SK-N-SH treated with all-trans-retinoic acid at 6 μM for 48 hours (cell line): ENCODE measurements around the gene CDC42EP3.

Experiments
- ATAC-seq: fragments of 200-7000 bp; cut with Tn5 transposase; 3 replicates; pipeline ENCODE4 v1.9.1; 2020; ENCODE audit warnings: mild to moderate bottlenecking, moderate library complexity
- ARNTL ChIP-seq: fragments of 450-650 bp; formaldehyde crosslinking; IDR thresholded peaks from 2 replicates; pipeline ENCODE4 v1.5.0; 2020; ENCODE audit warnings: low read depth, mild to moderate bottlenecking, moderate library complexity, borderline replicate concordance
- BACH2 ChIP-seq: fragments of 250-450 bp; sonication (Bioruptor Pico); IDR thresholded peaks from 2 replicates; pipeline ENCODE4 v1.9.0; 2021; ENCODE audit warnings: mild to moderate bottlenecking, borderline replicate concordance
- CSDC2 ChIP-seq: fragments of 250-450 bp; sonication (Bioruptor Pico); IDR thresholded peaks from 2 replicates; pipeline ENCODE4 v1.5.0; 2020; ENCODE audit warnings: mild to moderate bottlenecking, moderate library complexity
- ESRRG ChIP-seq: fragments of 250-450 bp; sonication (Bioruptor Pico); IDR thresholded peaks from 2 replicates; pipeline ENCODE4 v1.6.1; 2021; ENCODE audit warnings: mild to moderate bottlenecking
- ISL1 ChIP-seq: fragments of 250-450 bp; sonication (Bioruptor Pico); IDR thresholded peaks from 2 replicates; pipeline ENCODE4 v2.1.2; 2022; ENCODE audit warnings: mild to moderate bottlenecking, moderate library complexity
- PPARA ChIP-seq: fragments of 250-450 bp; sonication (Bioruptor Pico); IDR thresholded peaks from 2 replicates; pipeline ENCODE4 v1.5.0; 2020; ENCODE audit warnings: mild to moderate bottlenecking, borderline replicate concordance
- RARB ChIP-seq: fragments of 250-450 bp; sonication (Bioruptor Pico); IDR thresholded peaks from 2 replicates; pipeline ENCODE4 v1.8.0; 2021; ENCODE audit warnings: mild to moderate bottlenecking, moderate library complexity
- TCF4 ChIP-seq: fragments of 250-450 bp; sonication (Bioruptor Pico); IDR thresholded peaks from 2 replicates; pipeline ENCODE4 v1.8.0; 2021; ENCODE audit warnings: mild to moderate bottlenecking, moderate library complexity, borderline replicate concordance
- TOX ChIP-seq: fragments of 250-450 bp; sonication (Bioruptor Pico); IDR thresholded peaks from 2 replicates; pipeline ENCODE4 v1.8.0; 2021; ENCODE audit warnings: mild to moderate bottlenecking, moderate library complexity, borderline replicate concordance
- TSHZ2 ChIP-seq: fragments of 250-450 bp; sonication (Bioruptor Pico); IDR thresholded peaks from 2 replicates; pipeline ENCODE4 v1.5.0; 2020; ENCODE audit warnings: mild to moderate bottlenecking, moderate library complexity
- ZC3H10 ChIP-seq: fragments of 250-450 bp; sonication (Bioruptor Pico); IDR thresholded peaks from 2 replicates; pipeline ENCODE4 v1.5.1; 2021; ENCODE audit warnings: mild to moderate bottlenecking, moderate library complexity
- ZFP3 ChIP-seq: fragments of 250-450 bp; sonication (Bioruptor Pico); IDR thresholded peaks from 2 replicates; pipeline ENCODE4 v1.5.0; 2020; ENCODE audit warnings: mild to moderate bottlenecking, moderate library complexity
- ZFP30 ChIP-seq: fragments of 450-650 bp; formaldehyde crosslinking; IDR thresholded peaks from 2 replicates; pipeline ENCODE4 v1.5.0; 2022; ENCODE audit warnings: mild to moderate bottlenecking, moderate library complexity
- ZNF70 ChIP-seq: fragments of 450-650 bp; formaldehyde crosslinking; IDR thresholded peaks from 2 replicates; pipeline ENCODE4 v1.5.0; 2020; ENCODE audit warnings: mild to moderate bottlenecking, moderate library complexity
- ZNF8 ChIP-seq: fragments of 450-650 bp; formaldehyde crosslinking; IDR thresholded peaks from 2 replicates; pipeline ENCODE4 v1.5.0; 2020; ENCODE audit warnings: mild to moderate bottlenecking, moderate library complexity
- TF ChIP-seq, protein P1 (sequence below): fragments of 250-450 bp; sonication (Bioruptor Pico); IDR thresholded peaks from 2 replicates; pipeline ENCODE4 v1.5.1; 2020; ENCODE audit warnings: low read depth, mild to moderate bottlenecking, moderate library complexity
- TF ChIP-seq, protein P2 (sequence below): fragments of 250-450 bp; sonication (Bioruptor Pico); IDR thresholded peaks from 2 replicates; pipeline ENCODE4 v1.8.0; 2021; ENCODE audit warnings: low read depth, mild to moderate bottlenecking, moderate library complexity, borderline replicate concordance

CDC42EP3 gene

GRCh38 chr2:37637190-37637860, 34.1 kb downstream of the CDC42EP3 start:
- TF ChIP-seq ZC3H10 (no peak), ARNTL (no peak), ZFP30 (CRISPR knock-in tag) (no peak), BACH2 (CRISPR knock-in tag) (no peak), TOX (CRISPR knock-in tag) (no peak), ZNF70 (CRISPR knock-in tag) (no peak), PPARA (CRISPR knock-in tag) (no peak), ZNF8 (no peak), ESRRG (CRISPR knock-in tag) (no peak), RARB (CRISPR knock-in tag) (no peak), TCF4 (no peak), CSDC2 (CRISPR knock-in tag) (no peak), ZFP3 (no peak), TSHZ2 (CRISPR knock-in tag) (no peak), ISL1 (CRISPR knock-in tag) (no peak)
- TF ChIP-seq, protein P1, sequence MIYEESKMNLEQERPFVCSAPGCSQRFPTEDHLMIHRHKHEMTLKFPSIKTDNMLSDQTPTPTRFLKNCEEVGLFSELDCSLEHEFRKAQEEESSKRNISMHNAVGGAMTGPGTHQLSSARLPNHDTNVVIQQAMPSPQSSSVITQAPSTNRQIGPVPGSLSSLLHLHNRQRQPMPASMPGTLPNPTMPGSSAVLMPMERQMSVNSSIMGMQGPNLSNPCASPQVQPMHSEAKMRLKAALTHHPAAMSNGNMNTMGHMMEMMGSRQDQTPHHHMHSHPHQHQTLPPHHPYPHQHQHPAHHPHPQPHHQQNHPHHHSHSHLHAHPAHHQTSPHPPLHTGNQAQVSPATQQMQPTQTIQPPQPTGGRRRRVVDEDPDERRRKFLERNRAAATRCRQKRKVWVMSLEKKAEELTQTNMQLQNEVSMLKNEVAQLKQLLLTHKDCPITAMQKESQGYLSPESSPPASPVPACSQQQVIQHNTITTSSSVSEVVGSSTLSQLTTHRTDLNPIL: no peak
- TF ChIP-seq, protein P2, sequence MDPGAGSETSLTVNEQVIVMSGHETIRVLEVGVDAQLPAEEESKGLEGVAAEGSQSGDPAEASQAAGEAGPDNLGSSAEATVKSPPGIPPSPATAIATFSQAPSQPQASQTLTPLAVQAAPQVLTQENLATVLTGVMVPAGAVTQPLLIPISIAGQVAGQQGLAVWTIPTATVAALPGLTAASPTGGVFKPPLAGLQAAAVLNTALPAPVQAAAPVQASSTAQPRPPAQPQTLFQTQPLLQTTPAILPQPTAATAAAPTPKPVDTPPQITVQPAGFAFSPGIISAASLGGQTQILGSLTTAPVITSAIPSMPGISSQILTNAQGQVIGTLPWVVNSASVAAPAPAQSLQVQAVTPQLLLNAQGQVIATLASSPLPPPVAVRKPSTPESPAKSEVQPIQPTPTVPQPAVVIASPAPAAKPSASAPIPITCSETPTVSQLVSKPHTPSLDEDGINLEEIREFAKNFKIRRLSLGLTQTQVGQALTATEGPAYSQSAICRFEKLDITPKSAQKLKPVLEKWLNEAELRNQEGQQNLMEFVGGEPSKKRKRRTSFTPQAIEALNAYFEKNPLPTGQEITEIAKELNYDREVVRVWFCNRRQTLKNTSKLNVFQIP: no peak
- ATAC-seq: peak; percentile 10

- ATAC-seq: peak; percentile 18
- no peak; the same call in 1 of the 2 replicates for TF ChIP-seq TSHZ2 (CRISPR knock-in tag)
- TF ChIP-seq, protein P2: no peak
- no peak for TF ChIP-seq PPARA (CRISPR knock-in tag)
- TF ChIP-seq TOX (CRISPR knock-in tag): no peak
- TF ChIP-seq TCF4: peak; percentile 35; the same call in 1 of the 2 replicates
- no peak for TF ChIP-seq BACH2 (CRISPR knock-in tag)
- no peak for TF ChIP-seq RARB (CRISPR knock-in tag)
- no peak for TF ChIP-seq ZFP30 (CRISPR knock-in tag)
- TF ChIP-seq ESRRG (CRISPR knock-in tag): no peak
- TF ChIP-seq, all 23 proteins: peak for 1
These were observed 34.9 kb downstream of the CDC42EP3 start for GRCh38 chr2:37636381-37637066.
